ENCODE data around the gene CRYGN. TPM values are rescaled to one million over a fixed set of nuclear protein-coding genes. Genes with fewer than 3 reads are reported as not detected.

Gene CRYGN
- total RNA-seq, 1 donor from 2014 or later, result 1.3 TPM

DNA sequence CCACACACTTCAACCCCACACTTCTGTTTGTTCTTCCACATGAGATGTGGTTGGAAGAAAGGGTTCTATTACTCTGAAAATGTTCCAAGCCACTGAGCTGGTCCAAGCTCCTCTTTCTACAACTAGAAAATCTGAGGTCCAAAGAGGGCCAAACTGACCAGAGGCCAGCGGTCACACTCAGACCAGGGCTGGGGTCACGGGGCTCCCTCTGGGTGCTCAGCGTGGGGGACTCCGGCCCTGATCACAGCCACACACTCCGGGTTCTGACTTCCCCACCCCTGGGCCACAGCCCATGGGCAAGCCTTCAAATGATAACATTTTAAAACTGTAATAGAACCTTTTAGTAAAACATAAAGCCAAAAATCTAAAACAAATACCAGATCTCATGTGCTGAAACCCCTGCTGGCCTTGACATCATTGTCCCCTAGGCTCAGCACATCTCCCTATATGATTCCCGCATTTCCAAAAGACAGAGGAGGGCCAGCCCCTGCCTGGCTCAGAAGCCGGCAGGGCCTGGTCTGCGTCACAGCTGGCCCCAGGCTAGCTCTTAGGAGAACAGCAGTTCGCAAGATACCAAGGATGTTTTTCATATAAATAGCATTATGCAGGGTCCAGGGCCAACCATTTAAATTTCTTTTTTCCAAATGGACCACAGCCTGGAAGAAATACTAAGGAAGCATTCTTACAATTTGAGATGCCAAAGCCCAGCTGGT, 3.3 kb downstream of the CRYGN start:
- no peak for DNase-seq (ENCODE audit: extremely low spot score, unreplicated experiment)
- peaks cover 18% of the 10 kb centered on the region for H3K4me1 Mint-ChIP-seq (ENCODE audit: unreplicated experiment)
- peak overlapping the region; percentile 4 for H3K27ac Mint-ChIP-seq
- H3K9me3 Mint-ChIP-seq, result no peaks in the 10 kb centered on the region
- H3K4me3 Mint-ChIP-seq, result peak overlapping the region; percentile 19
- TF ChIP-seq, protein P1, sequence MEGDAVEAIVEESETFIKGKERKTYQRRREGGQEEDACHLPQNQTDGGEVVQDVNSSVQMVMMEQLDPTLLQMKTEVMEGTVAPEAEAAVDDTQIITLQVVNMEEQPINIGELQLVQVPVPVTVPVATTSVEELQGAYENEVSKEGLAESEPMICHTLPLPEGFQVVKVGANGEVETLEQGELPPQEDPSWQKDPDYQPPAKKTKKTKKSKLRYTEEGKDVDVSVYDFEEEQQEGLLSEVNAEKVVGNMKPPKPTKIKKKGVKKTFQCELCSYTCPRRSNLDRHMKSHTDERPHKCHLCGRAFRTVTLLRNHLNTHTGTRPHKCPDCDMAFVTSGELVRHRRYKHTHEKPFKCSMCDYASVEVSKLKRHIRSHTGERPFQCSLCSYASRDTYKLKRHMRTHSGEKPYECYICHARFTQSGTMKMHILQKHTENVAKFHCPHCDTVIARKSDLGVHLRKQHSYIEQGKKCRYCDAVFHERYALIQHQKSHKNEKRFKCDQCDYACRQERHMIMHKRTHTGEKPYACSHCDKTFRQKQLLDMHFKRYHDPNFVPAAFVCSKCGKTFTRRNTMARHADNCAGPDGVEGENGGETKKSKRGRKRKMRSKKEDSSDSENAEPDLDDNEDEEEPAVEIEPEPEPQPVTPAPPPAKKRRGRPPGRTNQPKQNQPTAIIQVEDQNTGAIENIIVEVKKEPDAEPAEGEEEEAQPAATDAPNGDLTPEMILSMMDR (conservative IDR thresholded peaks at IDR 0.05), result no peak
- no peaks in the 10 kb centered on the region for H3K27me3 Mint-ChIP-seq
- no peaks in the 10 kb centered on the region for H3K36me3 Mint-ChIP-seq

DNA sequence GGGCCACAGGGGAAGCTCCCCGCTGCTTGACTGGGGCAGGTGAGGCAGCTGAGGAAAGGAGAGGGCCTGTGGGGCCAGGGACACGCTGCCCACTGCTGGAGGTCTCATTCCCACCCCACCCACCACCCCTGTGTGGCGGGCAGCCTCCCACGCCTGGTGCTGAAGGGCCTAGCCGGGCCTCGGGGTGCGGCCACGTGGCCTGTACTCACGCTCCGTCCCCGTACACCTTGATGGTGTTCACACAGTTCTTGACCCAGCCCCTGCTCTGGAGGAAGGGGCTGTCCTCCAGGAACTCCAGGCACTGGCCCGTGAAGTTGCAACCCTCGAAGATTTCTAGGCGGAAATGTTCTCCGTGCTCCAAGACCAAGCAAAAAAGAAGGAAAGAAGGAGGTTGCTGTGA, 4.0 kb downstream of the CRYGN start:
- Mint-ChIP-seq H3K27ac (no peak overlapping the region), H3K4me1 (ENCODE audit: unreplicated experiment) (peaks cover 13% of the 10 kb centered on the region), H3K9me3 (no peaks in the 10 kb centered on the region), H3K36me3 (no peaks in the 10 kb centered on the region), H3K27me3 (no peaks in the 10 kb centered on the region), H3K4me3 (no peak overlapping the region)
- DNase-seq (ENCODE audit: extremely low spot score, unreplicated experiment), result no peak
- TF ChIP-seq, protein P1 (conservative IDR thresholded peaks at IDR 0.05), result no peak

DNA sequence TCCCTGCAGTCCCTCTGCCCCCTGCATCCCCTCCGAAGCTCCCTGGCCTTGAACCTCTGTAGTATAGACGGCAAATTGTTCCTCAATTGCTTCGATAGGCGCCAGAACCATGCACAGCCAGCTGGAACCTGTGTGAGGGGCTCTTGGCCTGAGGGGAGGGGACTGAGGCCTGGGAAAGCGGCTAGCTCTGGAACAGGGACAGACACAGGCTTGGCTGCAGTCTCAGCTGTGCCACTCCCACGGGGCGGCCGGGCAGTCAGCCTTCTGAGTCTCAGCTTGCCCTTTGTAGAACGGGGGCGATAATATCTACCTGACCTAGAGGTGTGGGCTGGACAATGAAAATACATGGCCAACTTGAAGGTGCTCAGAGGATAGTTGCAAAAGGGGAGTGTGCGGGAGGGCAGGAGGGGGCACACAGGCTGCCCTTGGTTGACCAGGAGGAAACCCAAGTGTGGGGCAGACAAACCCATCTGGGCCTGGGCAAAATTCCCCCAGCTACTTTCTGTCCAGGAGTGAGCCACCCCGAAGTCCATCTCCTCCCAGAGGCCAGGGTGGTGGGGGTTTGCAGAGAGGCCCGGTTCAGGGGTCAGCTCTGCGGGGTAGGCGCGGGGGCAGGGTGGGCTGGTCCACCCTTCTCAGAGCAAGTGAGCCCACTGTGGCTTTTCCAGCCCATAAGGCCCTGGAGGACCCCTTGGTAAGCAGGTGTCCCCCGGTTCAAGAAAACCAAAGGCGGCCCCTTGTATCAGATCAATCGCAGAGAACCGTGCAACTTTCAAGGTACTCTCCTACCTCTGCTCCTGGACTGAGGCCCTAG, 4.6 kb downstream of the CRYGN start:
- TF ChIP-seq, protein P1 (conservative IDR thresholded peaks at IDR 0.05), result no peak
- no peaks in the 10 kb centered on the region for H3K36me3 Mint-ChIP-seq

DNA sequence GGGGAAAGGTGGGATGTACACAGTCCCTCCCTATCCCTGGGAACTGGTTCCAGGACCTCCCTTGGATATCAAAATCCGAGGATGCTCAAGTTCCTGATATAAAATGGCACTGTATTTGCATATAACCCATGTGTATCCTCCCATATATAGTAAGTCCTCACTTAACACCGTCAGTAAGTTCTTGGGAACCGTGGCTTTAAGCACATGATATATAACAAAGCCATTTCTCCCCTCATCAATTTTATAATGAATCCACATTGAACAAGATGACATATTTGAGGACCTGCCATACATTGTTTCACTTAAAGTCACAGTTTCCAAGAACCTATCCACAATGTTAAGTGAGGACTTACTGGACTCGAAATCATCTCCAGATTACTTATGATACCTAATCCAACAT, 5.4 kb downstream of the CRYGN start:
- Mint-ChIP-seq H3K9me3 (no peaks in the 10 kb centered on the region), H3K4me3 (no peak overlapping the region), H3K36me3 (no peaks in the 10 kb centered on the region), H3K4me1 (ENCODE audit: unreplicated experiment) (peaks cover 11% of the 10 kb centered on the region), H3K27ac (no peak overlapping the region), H3K27me3 (no peaks in the 10 kb centered on the region)
- DNase-seq (ENCODE audit: extremely low spot score, unreplicated experiment), result no peak
- TF ChIP-seq, protein P1 (conservative IDR thresholded peaks at IDR 0.05), result no peak

More for the DNA sequence above, 4.6 kb downstream of the CRYGN start:
- no peak for DNase-seq (ENCODE audit: extremely low spot score, unreplicated experiment)
- no peak overlapping the region for H3K4me3 Mint-ChIP-seq
- no peaks in the 10 kb centered on the region for H3K27me3 Mint-ChIP-seq
- peaks cover 8% of the 10 kb centered on the region for H3K4me1 Mint-ChIP-seq (ENCODE audit: unreplicated experiment)
- no peak overlapping the region for H3K27ac Mint-ChIP-seq
- no peaks in the 10 kb centered on the region for H3K9me3 Mint-ChIP-seq

DNA sequence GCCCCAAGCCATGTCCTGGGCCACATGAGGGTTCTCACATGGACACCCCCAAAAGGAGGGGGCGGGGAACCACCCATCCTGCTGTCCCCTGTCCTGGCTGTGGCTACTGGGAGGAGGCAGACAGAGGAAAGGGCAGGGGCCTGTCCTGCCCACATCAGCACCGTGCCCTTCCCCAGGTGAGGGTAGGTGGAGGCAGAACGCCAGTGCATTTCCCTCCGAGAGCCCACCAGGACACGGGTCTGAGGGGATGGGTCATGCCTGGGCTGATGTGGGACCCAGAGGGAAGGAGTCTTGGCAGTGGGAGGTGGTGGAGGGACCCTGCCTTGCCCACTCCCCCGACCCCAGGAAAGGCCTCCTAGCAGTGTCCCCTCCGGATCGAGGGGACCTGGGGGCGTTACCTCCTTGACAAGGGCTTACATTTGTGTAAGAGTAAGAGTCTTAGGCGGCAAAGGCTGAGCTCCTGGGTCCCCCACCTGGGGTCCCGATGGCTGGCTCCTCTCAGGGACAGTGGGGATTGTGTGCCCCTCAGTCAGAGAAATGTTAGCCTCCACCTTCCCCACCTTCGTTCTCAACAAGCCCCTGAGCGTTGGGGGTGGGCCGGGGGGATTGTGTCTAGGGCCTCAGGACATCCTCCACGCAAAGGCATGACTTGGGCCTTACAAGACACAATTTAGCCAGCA, 6.1 kb downstream of the CRYGN start:
- Mint-ChIP-seq H3K27me3 (no peaks in the 10 kb centered on the region), H3K4me1 (ENCODE audit: unreplicated experiment) (peaks cover 18% of the 10 kb centered on the region), H3K36me3 (no peaks in the 10 kb centered on the region), H3K9me3 (no peaks in the 10 kb centered on the region), H3K4me3 (no peak overlapping the region), H3K27ac (no peak overlapping the region)
- DNase-seq (ENCODE audit: extremely low spot score, unreplicated experiment), result no peak
- TF ChIP-seq, protein P1 (conservative IDR thresholded peaks at IDR 0.05), result no peak

All from type B pancreatic cell (in vitro differentiated cells).